Sigmoid colon (tissue), 4 donors: ENCODE results near the gene SYAP1.

Experiments
- POLR2A ChIP-seq, 2 donors: fragments of 450-650 bp; IDR thresholded peaks; one replicate each; pipeline ENCODE4 v1.6.1; 2016; ENCODE audit warnings: antibody characterized with exemption in 2 of 2, mild to moderate bottlenecking in 2 of 2, moderate library complexity in 2 of 2
- POLR2AphosphoS5 ChIP-seq, 4 donors: sonication (generic); formaldehyde crosslinking; IDR thresholded peaks; one replicate each; pipeline ENCODE4 v1.6.1; 2017; ENCODE audit warnings: antibody characterized with exemption in 4 of 4
- TF ChIP-seq, protein P1 (sequence below), 4 experiments: fragments of 450-650 bp in 3 of 4; fragments of 200-600 bp in 1 of 4; IDR thresholded peaks; one replicate each; pipeline ENCODE4 v1.5.1; 2016 to 2019; ENCODE audit warnings: antibody characterized with exemption in 4 of 4, mild to moderate bottlenecking in 3 of 4, moderate library complexity in 2 of 4

DNA sequence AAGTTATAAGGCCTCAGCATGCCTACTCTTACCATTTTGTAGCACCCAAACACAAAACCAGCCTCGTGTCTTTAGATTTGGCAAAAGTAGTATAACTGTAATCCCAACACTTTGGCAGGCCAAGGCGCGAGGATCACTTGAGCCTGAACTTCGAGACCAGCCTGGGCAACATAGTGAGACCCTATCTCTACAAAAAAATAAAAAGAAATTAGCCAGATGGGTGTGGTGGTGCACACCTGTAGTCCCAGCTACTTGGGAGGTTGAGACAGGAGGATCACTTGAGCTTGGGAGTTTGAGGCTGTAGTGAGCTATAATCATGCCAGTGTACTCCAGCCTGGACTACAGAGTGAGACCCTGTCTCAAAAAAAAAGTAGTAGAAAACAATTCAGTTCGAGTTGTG, 17.6 kb downstream of the SYAP1 start:
- TF ChIP-seq, protein P1, sequence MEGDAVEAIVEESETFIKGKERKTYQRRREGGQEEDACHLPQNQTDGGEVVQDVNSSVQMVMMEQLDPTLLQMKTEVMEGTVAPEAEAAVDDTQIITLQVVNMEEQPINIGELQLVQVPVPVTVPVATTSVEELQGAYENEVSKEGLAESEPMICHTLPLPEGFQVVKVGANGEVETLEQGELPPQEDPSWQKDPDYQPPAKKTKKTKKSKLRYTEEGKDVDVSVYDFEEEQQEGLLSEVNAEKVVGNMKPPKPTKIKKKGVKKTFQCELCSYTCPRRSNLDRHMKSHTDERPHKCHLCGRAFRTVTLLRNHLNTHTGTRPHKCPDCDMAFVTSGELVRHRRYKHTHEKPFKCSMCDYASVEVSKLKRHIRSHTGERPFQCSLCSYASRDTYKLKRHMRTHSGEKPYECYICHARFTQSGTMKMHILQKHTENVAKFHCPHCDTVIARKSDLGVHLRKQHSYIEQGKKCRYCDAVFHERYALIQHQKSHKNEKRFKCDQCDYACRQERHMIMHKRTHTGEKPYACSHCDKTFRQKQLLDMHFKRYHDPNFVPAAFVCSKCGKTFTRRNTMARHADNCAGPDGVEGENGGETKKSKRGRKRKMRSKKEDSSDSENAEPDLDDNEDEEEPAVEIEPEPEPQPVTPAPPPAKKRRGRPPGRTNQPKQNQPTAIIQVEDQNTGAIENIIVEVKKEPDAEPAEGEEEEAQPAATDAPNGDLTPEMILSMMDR (IDR thresholded peaks at IDR 0.05), result no peak
- TF ChIP-seq POLR2AphosphoS5 (IDR thresholded peaks at IDR 0.05), result no peak
- TF ChIP-seq POLR2A (IDR thresholded peaks at IDR 0.05), result no peak
